ENCODE measurements around the gene AGAP2.

The AGAP2 gene

DNA sequence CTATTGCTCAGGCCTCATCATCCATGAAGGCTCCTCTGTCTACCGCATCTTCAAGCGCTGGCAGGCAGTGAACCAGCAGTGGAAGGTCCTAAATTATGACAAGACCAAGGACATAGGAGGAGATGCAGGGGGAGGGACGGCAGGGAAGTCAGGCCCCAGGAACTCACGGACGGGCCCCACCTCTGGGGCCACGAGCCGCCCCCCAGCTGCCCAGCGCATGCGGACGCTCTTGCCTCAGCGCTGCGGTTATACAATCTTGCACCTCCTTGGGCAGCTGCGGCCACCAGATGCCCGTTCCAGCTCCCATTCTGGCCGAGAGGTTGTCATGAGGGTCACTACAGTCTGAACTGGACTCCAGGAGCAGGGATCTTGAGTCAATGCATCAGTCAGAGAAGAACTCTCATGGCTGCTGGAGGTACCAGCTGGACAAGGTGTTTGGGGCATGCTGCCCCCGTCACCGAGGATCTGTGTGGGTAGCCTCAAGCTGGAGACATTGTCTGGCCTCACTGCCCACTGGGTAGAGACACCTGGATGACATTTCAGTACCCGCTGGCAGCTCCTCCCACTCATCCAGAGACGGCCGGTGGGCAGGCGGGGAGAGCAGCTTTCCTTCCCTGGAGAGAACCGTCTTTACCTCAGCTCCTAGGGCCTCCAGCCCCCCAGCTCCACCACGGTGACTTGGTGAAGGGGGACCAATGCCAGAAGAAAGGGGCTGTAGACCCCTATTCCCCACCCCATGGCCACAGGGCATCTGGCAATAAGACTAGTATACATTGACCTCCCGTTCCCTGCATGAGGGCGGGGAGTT is 20.2 kb upstream of the AGAP2 start:
- no peak overlapping the region for H3K9ac ChIP-seq (ENCODE audit: low read length)
- H3K4me3 ChIP-seq (ENCODE audit: low read depth in 1 of 2, low read length in 2 of 2) = no peak overlapping the region
- no peak overlapping the region for H3K27ac ChIP-seq (ENCODE audit: low read depth, low read length)
- peaks cover 18% of the 10 kb centered on the region for H3K4me1 ChIP-seq (ENCODE audit: insufficient read depth, low read length)
- H3K9me3 ChIP-seq (ENCODE audit: low read length) = no peaks in the 10 kb centered on the region
- H3K36me3 ChIP-seq (ENCODE audit: insufficient read depth, low read length) = peaks cover 16% of the 10 kb centered on the region
- H3K27me3 ChIP-seq (ENCODE audit: control insufficient read depth in 1 of 2, insufficient read depth in 2 of 2, low read length in 2 of 2) = peaks cover 16 to 26% of the 10 kb centered on the region in 2 donors

DNA sequence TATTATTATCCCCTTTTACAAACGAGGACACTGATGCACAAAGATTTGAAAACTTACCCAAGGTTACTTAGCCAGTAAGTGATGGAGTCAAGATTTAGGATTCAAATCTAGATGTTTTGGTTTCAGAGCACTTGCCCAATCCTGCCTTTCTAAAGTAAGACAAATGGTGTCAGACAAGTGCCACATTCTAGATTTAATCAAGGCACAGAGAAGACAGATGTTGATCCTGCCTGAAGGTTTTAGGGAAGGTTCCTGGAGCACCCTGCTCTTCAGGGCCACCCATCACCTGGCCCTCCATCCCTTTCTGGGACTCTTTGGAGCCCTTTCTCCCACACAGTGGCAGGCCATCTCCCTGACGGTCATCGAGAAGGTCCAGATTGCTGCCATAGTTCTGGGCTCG is 19.2 kb upstream of the AGAP2 start:
- peaks cover 16% of the 10 kb centered on the region for H3K36me3 ChIP-seq (ENCODE audit: insufficient read depth, low read length)
- H3K4me1 ChIP-seq (ENCODE audit: insufficient read depth, low read length) = peaks cover 22% of the 10 kb centered on the region
- H3K9ac ChIP-seq (ENCODE audit: low read length) = no peak overlapping the region
- H3K4me3 ChIP-seq (ENCODE audit: low read depth in 1 of 2, low read length in 2 of 2) = no peak overlapping the region
- peaks cover 6 to 17% of the 10 kb centered on the region in 2 donors for H3K27me3 ChIP-seq (ENCODE audit: control insufficient read depth in 1 of 2, insufficient read depth in 2 of 2, low read length in 2 of 2)
- H3K27ac ChIP-seq (ENCODE audit: low read depth, low read length) = no peak overlapping the region
- H3K9me3 ChIP-seq (ENCODE audit: low read length) = no peaks in the 10 kb centered on the region

DNA sequence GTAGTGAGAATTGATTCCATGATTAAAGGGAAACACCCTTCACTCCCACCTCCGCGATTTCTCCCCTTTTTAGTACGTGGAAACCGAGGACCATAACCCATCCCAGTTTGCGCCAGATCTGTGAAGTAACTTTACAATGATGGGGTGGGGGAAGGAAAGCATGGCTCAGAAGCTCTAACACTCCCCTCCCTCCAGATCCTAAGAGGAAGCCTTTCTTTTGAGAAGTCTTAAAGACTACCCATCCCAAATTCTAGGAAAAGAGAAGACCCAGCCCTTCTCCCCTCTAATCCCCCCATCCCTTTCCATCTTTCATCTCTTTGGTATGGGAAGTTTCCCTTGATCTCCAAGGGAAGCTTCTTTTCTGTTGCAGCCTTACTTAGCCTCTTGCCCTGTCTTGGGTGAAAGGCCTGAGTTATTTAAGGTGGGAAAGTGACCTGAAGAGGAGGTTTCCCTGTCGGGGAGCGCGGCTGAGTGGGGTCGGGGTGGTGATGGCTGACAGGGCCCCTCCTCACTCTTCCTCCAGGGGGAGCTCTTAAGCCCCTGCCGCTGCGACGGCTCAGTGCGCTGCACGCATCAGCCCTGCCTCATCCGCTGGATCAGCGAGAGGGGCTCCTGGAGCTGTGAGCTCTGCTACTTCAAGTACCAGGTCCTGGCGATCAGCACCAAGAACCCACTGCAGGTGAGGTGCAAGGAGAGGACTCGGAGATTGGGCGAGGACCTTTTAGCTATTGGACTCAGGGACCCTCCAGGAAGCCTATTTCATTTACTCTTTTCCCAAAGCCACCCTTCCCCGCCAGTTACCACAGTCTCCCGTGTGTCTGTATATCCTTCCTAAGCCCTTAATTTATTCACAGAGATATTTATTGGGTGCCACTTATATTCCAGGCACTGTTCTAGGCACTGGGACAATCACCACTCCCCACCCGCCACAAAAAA is 18.1 kb upstream of the AGAP2 start:
- peaks cover 16% of the 10 kb centered on the region for H3K36me3 ChIP-seq (ENCODE audit: insufficient read depth, low read length)
- H3K27me3 ChIP-seq (ENCODE audit: control insufficient read depth in 1 of 2, insufficient read depth in 2 of 2, low read length in 2 of 2) = peaks cover 0 to 12% of the 10 kb centered on the region in 2 donors
- peaks cover 25% of the 10 kb centered on the region for H3K4me1 ChIP-seq (ENCODE audit: insufficient read depth, low read length)
- no peak overlapping the region for H3K27ac ChIP-seq (ENCODE audit: low read depth, low read length)
- no peak overlapping the region for H3K9ac ChIP-seq (ENCODE audit: low read length)
- no peaks in the 10 kb centered on the region for H3K9me3 ChIP-seq (ENCODE audit: low read length)
- H3K4me3 ChIP-seq (ENCODE audit: low read depth in 1 of 2, low read length in 2 of 2) = no peak overlapping the region

GRCh38 chr12:57755454-57756372 is 17.2 kb upstream of the AGAP2 start:
- peak overlapping the region; percentile 34 for H3K27ac ChIP-seq (ENCODE audit: low read depth, low read length)
- H3K9me3 ChIP-seq (ENCODE audit: low read length) = no peaks in the 10 kb centered on the region
- peak overlapping the region; percentile 41 for H3K9ac ChIP-seq (ENCODE audit: low read length)
- peaks cover 0 to 2% of the 10 kb centered on the region in 2 donors for H3K27me3 ChIP-seq (ENCODE audit: control insufficient read depth in 1 of 2, insufficient read depth in 2 of 2, low read length in 2 of 2)
- peaks cover 19% of the 10 kb centered on the region for H3K36me3 ChIP-seq (ENCODE audit: insufficient read depth, low read length)
- H3K4me1 ChIP-seq (ENCODE audit: insufficient read depth, low read length) = peaks cover 35% of the 10 kb centered on the region
- peak overlapping the region; percentile 50 to 57 for H3K4me3 ChIP-seq (ENCODE audit: low read depth in 1 of 2, low read length in 2 of 2)

- Histone ChIP-seq H3K4me1 (ENCODE audit: insufficient read depth, low read length) (peaks cover 39% of the 10 kb centered on the region), H3K27me3 (ENCODE audit: control insufficient read depth in 1 of 2, insufficient read depth in 2 of 2, low read length in 2 of 2) (no peaks in the 10 kb centered on the region), H3K4me3 (ENCODE audit: low read depth in 1 of 2, low read length in 2 of 2) (peak overlapping the region in 1 of 2 donors; percentile 57), H3K27ac (ENCODE audit: low read depth, low read length) (no peak overlapping the region), H3K36me3 (ENCODE audit: insufficient read depth, low read length) (peaks cover 24% of the 10 kb centered on the region), H3K9me3 (ENCODE audit: low read length) (no peaks in the 10 kb centered on the region), H3K9ac (ENCODE audit: low read length) (no peak overlapping the region)
These were observed 16.6 kb upstream of the AGAP2 start for GRCh38 chr12:57755194-57755453.

DNA sequence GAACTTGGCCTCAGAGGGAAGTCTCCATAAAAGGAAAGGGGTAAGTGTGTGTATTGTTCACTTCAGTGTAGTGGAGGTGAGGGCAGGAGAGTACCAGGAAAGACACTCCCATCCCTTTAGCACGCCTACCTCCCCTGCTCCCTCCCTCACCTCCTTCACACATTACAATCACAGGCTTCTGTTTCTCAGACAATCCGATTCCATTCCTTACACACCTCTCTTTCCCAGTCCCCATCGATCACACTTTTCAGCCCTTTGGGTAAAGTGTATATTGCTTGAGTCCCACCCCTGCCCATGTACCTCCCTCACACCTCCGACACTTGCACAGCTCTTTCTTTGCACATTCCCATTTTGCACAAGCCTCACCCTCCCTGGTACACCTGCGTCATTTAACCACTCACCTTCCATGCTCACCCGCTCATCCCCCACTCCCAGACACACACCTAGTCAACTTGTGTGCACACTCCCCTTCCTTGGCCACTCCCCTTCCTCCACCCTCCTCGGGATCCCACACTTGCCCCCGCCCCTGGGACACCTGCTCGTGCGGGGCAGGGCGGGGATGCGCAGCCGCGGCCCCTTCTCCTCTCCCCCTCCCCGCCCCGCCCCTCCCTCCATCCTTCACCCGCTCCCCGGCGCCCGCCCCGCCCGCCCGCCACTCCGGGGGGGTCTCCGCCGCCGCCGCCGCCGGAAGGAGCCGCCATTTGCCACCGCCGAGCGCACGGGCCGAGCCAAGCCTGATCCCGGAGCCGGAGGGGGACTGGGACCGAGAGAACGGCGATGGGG is 16.1 kb upstream of the AGAP2 start, which contains the start of gene MARCHF9:
TSS of gene MARCHF9 (plus strand) at position 693 of the 783 bp plus-strand sequence. CDS start 426 bp downstream, outside the sequence.
- peak within 1 kb of the TSS; percentile 41 for H3K9ac ChIP-seq (ENCODE audit: low read length)
- H3K27me3 ChIP-seq (ENCODE audit: control insufficient read depth in 1 of 2, insufficient read depth in 2 of 2, low read length in 2 of 2) = no peaks in the 10 kb centered on the region
- no peaks in the 10 kb centered on the region for H3K9me3 ChIP-seq (ENCODE audit: low read length)
- peak within 1 kb of the TSS; percentile 54 to 57 for H3K4me3 ChIP-seq (ENCODE audit: low read depth in 1 of 2, low read length in 2 of 2)
- H3K4me1 ChIP-seq (ENCODE audit: insufficient read depth, low read length) = peaks cover 39% of the 10 kb centered on the region
- H3K27ac ChIP-seq (ENCODE audit: low read depth, low read length) = peak within 1 kb of the TSS; percentile 34
- peaks cover 26% of the 10 kb centered on the region for H3K36me3 ChIP-seq (ENCODE audit: insufficient read depth, low read length)

DNA sequence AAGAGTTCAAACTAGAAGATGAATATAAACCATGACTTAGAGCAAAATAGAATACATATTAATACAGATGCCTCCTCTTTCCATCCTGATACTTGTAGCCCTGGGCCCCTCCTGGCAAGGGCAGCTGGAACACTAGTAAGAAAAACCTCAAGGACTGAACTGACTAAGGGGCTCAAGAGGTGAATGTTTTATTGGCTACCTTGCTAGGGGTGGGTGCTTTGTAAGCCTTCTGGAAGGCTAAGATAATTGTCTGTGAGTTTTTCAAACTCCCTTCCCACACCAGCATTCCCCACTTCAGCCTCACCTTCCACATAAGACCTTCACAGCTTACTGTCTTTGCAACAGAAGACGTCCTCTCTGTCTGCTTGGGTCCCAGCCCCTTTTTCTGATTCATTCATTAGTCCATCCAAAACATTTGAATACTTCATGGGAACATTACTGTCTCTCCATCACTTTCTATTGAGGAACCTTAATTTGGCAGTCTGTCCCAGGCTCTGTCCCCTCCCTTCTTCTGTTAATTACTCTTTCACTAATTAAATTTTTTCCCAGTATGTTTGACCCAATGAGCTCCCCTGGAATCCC is 15.3 kb upstream of the AGAP2 start:
- H3K4me3 ChIP-seq (ENCODE audit: low read depth in 1 of 2, low read length in 2 of 2) = peak overlapping the region in 1 of 2 donors; percentile 54
- no peaks in the 10 kb centered on the region for H3K27me3 ChIP-seq (ENCODE audit: control insufficient read depth in 1 of 2, insufficient read depth in 2 of 2, low read length in 2 of 2)
- H3K36me3 ChIP-seq (ENCODE audit: insufficient read depth, low read length) = peaks cover 29% of the 10 kb centered on the region
- H3K4me1 ChIP-seq (ENCODE audit: insufficient read depth, low read length) = peaks cover 39% of the 10 kb centered on the region
- no peaks in the 10 kb centered on the region for H3K9me3 ChIP-seq (ENCODE audit: low read length)
- H3K27ac ChIP-seq (ENCODE audit: low read depth, low read length) = no peak overlapping the region
- no peak overlapping the region for H3K9ac ChIP-seq (ENCODE audit: low read length)

GRCh38 chr12:57752668-57753000 is 14.1 kb upstream of the AGAP2 start:
- peak overlapping the region; percentile 16 for H3K27ac ChIP-seq (ENCODE audit: low read depth, low read length)
- no peaks in the 10 kb centered on the region for H3K9me3 ChIP-seq (ENCODE audit: low read length)
- no peaks in the 10 kb centered on the region for H3K27me3 ChIP-seq (ENCODE audit: control insufficient read depth in 1 of 2, insufficient read depth in 2 of 2, low read length in 2 of 2)
- H3K9ac ChIP-seq (ENCODE audit: low read length) = no peak overlapping the region
- H3K4me3 ChIP-seq (ENCODE audit: low read depth in 1 of 2, low read length in 2 of 2) = peak overlapping the region in 1 of 2 donors; percentile 48
- peaks cover 39% of the 10 kb centered on the region for H3K4me1 ChIP-seq (ENCODE audit: insufficient read depth, low read length)
- peaks cover 27% of the 10 kb centered on the region for H3K36me3 ChIP-seq (ENCODE audit: insufficient read depth, low read length)

GRCh38 chr12:57751788-57752667 is 13.5 kb upstream of the AGAP2 start, which contains the start of gene CDK4:
CDK4 (minus strand) TSS chr12:57752310; CDS start chr12:57751717, 593 bp downstream.
- peaks cover 39% of the 10 kb centered on the region for H3K4me1 ChIP-seq (ENCODE audit: insufficient read depth, low read length)
- peak within 1 kb of the TSS; percentile 90 for H3K9ac ChIP-seq (ENCODE audit: low read length)

More at GRCh38 chr12:57751788-57752667, 13.5 kb upstream of the AGAP2 start, which contains the start of gene CDK4:
- H3K27me3 ChIP-seq (ENCODE audit: control insufficient read depth in 1 of 2, insufficient read depth in 2 of 2, low read length in 2 of 2) = no peaks in the 10 kb centered on the region
- peak within 1 kb of the TSS; percentile 64 for H3K27ac ChIP-seq (ENCODE audit: low read depth, low read length)
- H3K4me3 ChIP-seq (ENCODE audit: low read depth in 1 of 2, low read length in 2 of 2) = peak within 1 kb of the TSS; percentile 38 to 79
- H3K9me3 ChIP-seq (ENCODE audit: low read length) = no peaks in the 10 kb centered on the region
- H3K36me3 ChIP-seq (ENCODE audit: insufficient read depth, low read length) = peaks cover 31% of the 10 kb centered on the region

Measured in muscle layer of colon (tissue), 2 donors.